ENCODE results near the gene SEC61A1. TPM values are rescaled to one million over a fixed set of nuclear protein-coding genes. Genes with fewer than 3 reads are reported as not detected.
A peak's percentile ranks its signal among the peaks of the same experiment; 100 is the strongest.

Gene SEC61A1
- total RNA-seq, 1 experiment from 2014 or later = 178 TPM

DNA sequence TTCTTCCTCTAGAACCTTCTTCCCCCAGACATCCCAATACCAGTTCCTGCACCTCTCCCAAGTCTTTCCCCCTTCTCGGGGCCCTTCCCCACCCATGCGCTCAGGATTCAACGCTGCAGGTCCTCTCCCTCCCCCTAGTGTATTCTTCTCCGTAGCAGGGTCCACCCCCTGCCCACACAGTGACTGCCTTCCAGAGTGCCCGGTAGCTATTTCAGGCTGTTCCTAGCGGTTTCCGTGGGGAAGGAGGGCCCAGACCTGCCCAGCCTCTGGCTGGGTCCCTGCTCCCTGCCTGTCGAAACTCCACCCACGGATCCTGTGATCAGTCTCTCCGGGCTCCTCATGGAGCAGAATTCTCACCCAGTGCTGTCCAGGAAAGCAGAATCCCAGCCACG is 45.2 kb upstream of the SEC61A1 start:
- Mint-ChIP-seq H3K9me3 (ENCODE audit: unreplicated experiment) (no peaks in the 10 kb centered on the region), H3K27me3 (ENCODE audit: insufficient read depth, unreplicated experiment) (no peaks in the 10 kb centered on the region), H3K4me3 (ENCODE audit: unreplicated experiment) (no peak overlapping the region), H3K27ac (ENCODE audit: unreplicated experiment) (no peak overlapping the region), H3K36me3 (ENCODE audit: insufficient read depth, unreplicated experiment) (no peaks in the 10 kb centered on the region), H3K4me1 (ENCODE audit: low read depth, unreplicated experiment) (peaks cover 16% of the 10 kb centered on the region)
- H3K9me3 ChIP-seq = no peaks in the 10 kb centered on the region
- H3K27me3 ChIP-seq (replicated peaks; ENCODE audit: control insufficient read depth, insufficient read depth, low read length) = no peaks in the 10 kb centered on the region
- intact Hi-C loops (cut with micrococcal nuclease; ENCODE audit: unreplicated experiment) = no loop called here
- no peaks in the 10 kb centered on the region for H3K36me3 ChIP-seq (ENCODE audit: control insufficient read depth, insufficient read depth, low read length)
- CTCF ChIA-PET = no interaction called here
- H3K4me1 ChIP-seq = no peaks in the 10 kb centered on the region
- DNase-seq = no peak
- BruUV-seq (replicated peaks) = no TSS peak
- POLR2A ChIA-PET = no interaction called here
- TF ChIP-seq, protein P1, sequence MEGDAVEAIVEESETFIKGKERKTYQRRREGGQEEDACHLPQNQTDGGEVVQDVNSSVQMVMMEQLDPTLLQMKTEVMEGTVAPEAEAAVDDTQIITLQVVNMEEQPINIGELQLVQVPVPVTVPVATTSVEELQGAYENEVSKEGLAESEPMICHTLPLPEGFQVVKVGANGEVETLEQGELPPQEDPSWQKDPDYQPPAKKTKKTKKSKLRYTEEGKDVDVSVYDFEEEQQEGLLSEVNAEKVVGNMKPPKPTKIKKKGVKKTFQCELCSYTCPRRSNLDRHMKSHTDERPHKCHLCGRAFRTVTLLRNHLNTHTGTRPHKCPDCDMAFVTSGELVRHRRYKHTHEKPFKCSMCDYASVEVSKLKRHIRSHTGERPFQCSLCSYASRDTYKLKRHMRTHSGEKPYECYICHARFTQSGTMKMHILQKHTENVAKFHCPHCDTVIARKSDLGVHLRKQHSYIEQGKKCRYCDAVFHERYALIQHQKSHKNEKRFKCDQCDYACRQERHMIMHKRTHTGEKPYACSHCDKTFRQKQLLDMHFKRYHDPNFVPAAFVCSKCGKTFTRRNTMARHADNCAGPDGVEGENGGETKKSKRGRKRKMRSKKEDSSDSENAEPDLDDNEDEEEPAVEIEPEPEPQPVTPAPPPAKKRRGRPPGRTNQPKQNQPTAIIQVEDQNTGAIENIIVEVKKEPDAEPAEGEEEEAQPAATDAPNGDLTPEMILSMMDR (IDR thresholded peaks at IDR 0.05; ENCODE audit: insufficient read depth in 1 of 2, low read depth in 1 of 2, low read length in 1 of 2, severe bottlenecking in 1 of 2, unreplicated experiment in 1 of 2) = no peak
- H3K4me3 ChIP-seq (ENCODE audit: low read depth, low read length) = no peak overlapping the region

DNA sequence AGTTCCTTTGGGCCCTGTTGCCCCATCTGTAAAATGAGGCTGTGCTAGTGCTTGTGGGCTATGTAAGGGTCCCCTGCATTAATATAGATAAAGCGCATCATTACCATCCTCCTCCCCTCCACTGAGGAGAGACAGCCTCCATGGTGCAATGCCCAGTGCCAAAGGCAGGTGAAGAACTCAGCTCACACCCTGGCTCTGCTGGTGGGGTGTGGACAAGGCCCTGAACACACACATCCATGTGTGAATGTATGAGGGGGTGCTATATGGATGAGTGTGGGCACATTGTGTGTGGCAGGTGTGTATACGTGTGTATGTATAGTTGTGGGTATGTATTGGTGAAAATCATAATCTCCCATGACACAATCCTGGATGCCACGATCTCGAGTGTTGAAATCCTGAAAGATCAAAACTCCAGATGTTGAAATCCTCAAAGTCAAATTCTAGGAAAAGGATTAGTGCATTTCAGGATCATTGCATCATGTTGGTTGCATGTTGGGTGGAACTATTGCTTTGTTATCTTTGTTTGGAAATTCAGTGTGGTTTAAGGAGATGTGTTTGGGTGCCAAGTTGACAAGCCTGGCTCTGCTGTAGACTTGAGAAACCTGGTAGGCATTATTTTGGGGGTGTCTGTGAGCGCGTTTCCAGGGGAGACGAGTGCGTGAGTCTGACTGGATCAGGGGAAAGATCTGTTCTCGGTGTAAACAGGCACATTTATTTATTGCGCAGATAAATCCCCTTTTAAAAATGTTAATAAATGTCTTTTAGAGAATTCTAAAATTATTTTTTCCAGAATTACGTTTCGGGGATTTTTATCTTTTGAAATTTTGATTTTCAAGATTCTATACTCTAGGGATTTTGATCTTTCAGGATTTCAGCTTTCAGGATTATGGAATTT is 42.0 kb upstream of the SEC61A1 start:
- CTCF ChIA-PET = no interaction called here
- Histone ChIP-seq H3K9me3 (no peaks in the 10 kb centered on the region), H3K4me3 (ENCODE audit: low read depth, low read length) (no peak overlapping the region), H3K4me1 (no peaks in the 10 kb centered on the region), H3K36me3 (ENCODE audit: control insufficient read depth, insufficient read depth, low read length) (no peaks in the 10 kb centered on the region), H3K27me3 (replicated peaks; ENCODE audit: control insufficient read depth, insufficient read depth, low read length) (no peaks in the 10 kb centered on the region)
- H3K36me3 Mint-ChIP-seq (ENCODE audit: insufficient read depth, unreplicated experiment) = no peaks in the 10 kb centered on the region
- no peak overlapping the region for H3K27ac Mint-ChIP-seq (ENCODE audit: unreplicated experiment)
- no TSS peak for BruUV-seq (replicated peaks)
- intact Hi-C loops (cut with micrococcal nuclease; ENCODE audit: unreplicated experiment) = no loop called here
- H3K4me1 Mint-ChIP-seq (ENCODE audit: low read depth, unreplicated experiment) = peaks cover 16% of the 10 kb centered on the region
- H3K4me3 Mint-ChIP-seq (ENCODE audit: unreplicated experiment) = peak overlapping the region; percentile 17
- TF ChIP-seq, protein P1 (IDR thresholded peaks at IDR 0.05; ENCODE audit: insufficient read depth in 1 of 2, low read depth in 1 of 2, low read length in 1 of 2, severe bottlenecking in 1 of 2, unreplicated experiment in 1 of 2) = no peak
- POLR2A ChIA-PET = no interaction called here
- H3K9me3 Mint-ChIP-seq (ENCODE audit: unreplicated experiment) = no peaks in the 10 kb centered on the region
- no peaks in the 10 kb centered on the region for H3K27me3 Mint-ChIP-seq (ENCODE audit: insufficient read depth, unreplicated experiment)
- DNase-seq = peak in 1 of 2 experiments; percentile 51

DNA sequence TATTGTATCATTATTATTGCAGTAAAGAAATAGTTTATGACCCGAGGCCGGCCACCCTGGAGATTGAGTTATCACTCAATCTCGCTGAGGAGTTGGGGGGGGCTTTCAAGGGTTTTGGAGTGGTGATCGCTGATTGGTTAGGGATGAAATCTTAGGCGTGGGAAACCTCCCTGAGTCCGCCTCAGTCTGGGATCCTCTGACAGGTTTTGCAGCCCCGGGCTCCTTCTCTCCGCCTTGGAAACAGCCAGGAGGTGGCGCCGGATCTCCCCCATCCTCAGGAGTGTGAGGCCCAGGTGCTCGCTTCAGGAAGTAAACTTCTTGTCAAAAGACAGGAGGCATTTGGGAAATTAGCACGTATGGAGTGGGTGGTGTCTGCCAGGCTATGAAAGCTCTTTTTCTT is 41.1 kb upstream of the SEC61A1 start:
- intact Hi-C loops (cut with micrococcal nuclease; ENCODE audit: unreplicated experiment) = loop anchor here (1.0 kb wide), 1 partner anchor 40 kb away; no protein-coding TSS in a partner anchor
- TF ChIP-seq, protein P1 (IDR thresholded peaks at IDR 0.05; ENCODE audit: insufficient read depth in 1 of 2, low read depth in 1 of 2, low read length in 1 of 2, severe bottlenecking in 1 of 2, unreplicated experiment in 1 of 2) = peak; percentile 39 to 86
- no peaks in the 10 kb centered on the region for H3K27me3 Mint-ChIP-seq (ENCODE audit: insufficient read depth, unreplicated experiment)
- peak overlapping the region; percentile 39 for H3K27ac Mint-ChIP-seq (ENCODE audit: unreplicated experiment)
- no peaks in the 10 kb centered on the region for H3K27me3 ChIP-seq (replicated peaks; ENCODE audit: control insufficient read depth, insufficient read depth, low read length)
- POLR2A ChIA-PET = no interaction called here
- no peak overlapping the region for H3K4me3 ChIP-seq (ENCODE audit: low read depth, low read length)
- CTCF ChIA-PET = interaction anchor here (0.9 to 1.5 kb wide), 3 partner anchors 13 to 122 kb away, joined by 4 to 5 read pairs (median 4); no protein-coding TSS in a partner anchor
- no TSS peak for BruUV-seq (replicated peaks)
- H3K4me1 ChIP-seq = no peaks in the 10 kb centered on the region
- H3K4me3 Mint-ChIP-seq (ENCODE audit: unreplicated experiment) = peak overlapping the region; percentile 39
- no peaks in the 10 kb centered on the region for H3K36me3 Mint-ChIP-seq (ENCODE audit: insufficient read depth, unreplicated experiment)
- H3K9me3 Mint-ChIP-seq (ENCODE audit: unreplicated experiment) = no peaks in the 10 kb centered on the region
- peak; percentile 86 to 87 for DNase-seq
- H3K9me3 ChIP-seq = no peaks in the 10 kb centered on the region
- H3K36me3 ChIP-seq (ENCODE audit: control insufficient read depth, insufficient read depth, low read length) = no peaks in the 10 kb centered on the region
- H3K4me1 Mint-ChIP-seq (ENCODE audit: low read depth, unreplicated experiment) = peaks cover 16% of the 10 kb centered on the region
